Measurements from ENCODE around the gene INTS15. TPM values are rescaled to one million over a fixed set of nuclear protein-coding genes. Genes with fewer than 3 reads are reported as not detected.
"Not testable (repeated sequence)": the region's sequence is repeated elsewhere in the genome, so short reads cannot be mapped to it uniquely, and the experiment has no call there.

INTS15 gene
- total RNA-seq, 1 donor from 2014 or later = 18.6 TPM

DNA sequence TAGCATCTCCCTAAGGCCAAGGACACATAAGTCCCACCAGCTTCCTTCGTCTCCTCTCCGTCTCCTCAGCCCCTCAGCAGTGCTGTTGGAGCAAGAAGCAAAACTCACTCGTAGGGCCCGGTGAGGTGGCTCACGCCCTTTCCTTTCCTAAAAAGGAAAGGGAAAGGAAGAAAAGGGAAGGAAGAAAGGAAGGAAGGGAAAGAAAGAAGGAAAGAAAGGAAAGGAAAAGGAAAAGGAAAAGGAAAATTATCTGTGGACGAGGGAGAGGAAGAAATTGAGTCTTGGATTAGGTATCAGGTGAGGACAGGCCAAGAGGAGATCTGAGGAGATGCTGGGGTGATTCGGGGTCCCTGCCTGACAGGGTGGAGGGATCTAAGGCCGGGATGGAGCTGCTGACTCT is 44.2 kb downstream of the INTS15 start:
- no peak for DNase-seq (ENCODE audit: low read depth)
- Histone ChIP-seq H2AFZ (ENCODE audit: low read depth, low read length) (no peak overlapping the region), H3K79me2 (ENCODE audit: insufficient read depth, low read length) (peaks cover 23% of the 10 kb centered on the region), H3K27ac (ENCODE audit: low read depth, low read length) (no peak overlapping the region), H3K4me3 (ENCODE audit: insufficient read depth, low read depth, low read length) (no peak overlapping the region), H3K36me3 (ENCODE audit: insufficient read depth, low read length) (no peaks in the 10 kb centered on the region), H3K9ac (ENCODE audit: low read length) (no peak overlapping the region), H4K20me1 (ENCODE audit: insufficient read depth, low read length) (peaks cover 9% of the 10 kb centered on the region), H3K4me1 (ENCODE audit: insufficient read depth, low read length) (peaks cover 11% of the 10 kb centered on the region), H3K9me3 (ENCODE audit: insufficient read depth, low read depth, low read length) (no peaks in the 10 kb centered on the region), H3K27me3 (ENCODE audit: insufficient read depth, low read length) (no peaks in the 10 kb centered on the region), H3K4me2 (ENCODE audit: low read length) (no peak overlapping the region)
- H3K9me3 Mint-ChIP-seq (ENCODE audit: unreplicated experiment) = no peaks in the 10 kb centered on the region
- no peak overlapping the region for H3K27ac Mint-ChIP-seq (ENCODE audit: unreplicated experiment)
- H3K4me3 Mint-ChIP-seq (ENCODE audit: unreplicated experiment) = no peak overlapping the region
- peaks cover 6% of the 10 kb centered on the region for H3K4me1 Mint-ChIP-seq (ENCODE audit: low read depth, unreplicated experiment)
- TF ChIP-seq, protein P1, sequence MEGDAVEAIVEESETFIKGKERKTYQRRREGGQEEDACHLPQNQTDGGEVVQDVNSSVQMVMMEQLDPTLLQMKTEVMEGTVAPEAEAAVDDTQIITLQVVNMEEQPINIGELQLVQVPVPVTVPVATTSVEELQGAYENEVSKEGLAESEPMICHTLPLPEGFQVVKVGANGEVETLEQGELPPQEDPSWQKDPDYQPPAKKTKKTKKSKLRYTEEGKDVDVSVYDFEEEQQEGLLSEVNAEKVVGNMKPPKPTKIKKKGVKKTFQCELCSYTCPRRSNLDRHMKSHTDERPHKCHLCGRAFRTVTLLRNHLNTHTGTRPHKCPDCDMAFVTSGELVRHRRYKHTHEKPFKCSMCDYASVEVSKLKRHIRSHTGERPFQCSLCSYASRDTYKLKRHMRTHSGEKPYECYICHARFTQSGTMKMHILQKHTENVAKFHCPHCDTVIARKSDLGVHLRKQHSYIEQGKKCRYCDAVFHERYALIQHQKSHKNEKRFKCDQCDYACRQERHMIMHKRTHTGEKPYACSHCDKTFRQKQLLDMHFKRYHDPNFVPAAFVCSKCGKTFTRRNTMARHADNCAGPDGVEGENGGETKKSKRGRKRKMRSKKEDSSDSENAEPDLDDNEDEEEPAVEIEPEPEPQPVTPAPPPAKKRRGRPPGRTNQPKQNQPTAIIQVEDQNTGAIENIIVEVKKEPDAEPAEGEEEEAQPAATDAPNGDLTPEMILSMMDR (IDR thresholded peaks at IDR 0.05; ENCODE audit: insufficient read depth, low read depth, low read length) = no peak
- H3K36me3 Mint-ChIP-seq (ENCODE audit: low read depth, unreplicated experiment) = peaks cover 5% of the 10 kb centered on the region
- H3K27me3 Mint-ChIP-seq (ENCODE audit: low read depth, unreplicated experiment) = peaks cover 3% of the 10 kb centered on the region
- no peak for FAIRE-seq

DNA sequence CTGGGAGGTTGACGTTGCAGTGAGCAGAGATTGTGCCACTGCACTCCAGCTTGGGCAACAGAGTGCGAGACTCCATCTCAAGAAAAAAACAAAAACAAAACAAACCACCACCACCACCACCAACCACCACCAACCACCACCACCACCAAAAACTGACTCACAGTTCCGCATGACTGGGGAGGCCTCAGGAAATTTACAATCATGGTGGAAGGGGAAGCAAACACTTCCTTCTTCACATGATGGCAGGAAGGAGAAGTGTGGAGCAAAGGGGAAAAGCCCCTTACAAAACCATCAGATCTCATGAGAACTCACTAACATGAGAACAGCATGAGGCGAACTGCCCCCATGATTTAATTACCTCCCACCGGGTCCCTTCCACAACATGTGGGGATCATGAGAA is 45.1 kb downstream of the INTS15 start:
- Histone ChIP-seq H3K4me1 (ENCODE audit: insufficient read depth, low read length) (peaks cover 11% of the 10 kb centered on the region), H3K79me2 (ENCODE audit: insufficient read depth, low read length) (peaks cover 33% of the 10 kb centered on the region), H4K20me1 (ENCODE audit: insufficient read depth, low read length) (peaks cover 18% of the 10 kb centered on the region)
- not testable (repeated sequence) for H3K9me3 Mint-ChIP-seq (ENCODE audit: unreplicated experiment); H3K27me3 Mint-ChIP-seq (ENCODE audit: low read depth, unreplicated experiment); H3K9me3 ChIP-seq (ENCODE audit: insufficient read depth, low read depth, low read length); H3K4me2 ChIP-seq (ENCODE audit: low read length); H3K4me3 ChIP-seq (ENCODE audit: insufficient read depth, low read depth, low read length); H3K27me3 ChIP-seq (ENCODE audit: insufficient read depth, low read length); H3K36me3 ChIP-seq (ENCODE audit: insufficient read depth, low read length); DNase-seq (ENCODE audit: low read depth); H3K4me1 Mint-ChIP-seq (ENCODE audit: low read depth, unreplicated experiment); H3K27ac Mint-ChIP-seq (ENCODE audit: unreplicated experiment); FAIRE-seq; H2AFZ ChIP-seq (ENCODE audit: low read depth, low read length); H3K9ac ChIP-seq (ENCODE audit: low read length); H3K27ac ChIP-seq (ENCODE audit: low read depth, low read length)
- Mint-ChIP-seq H3K4me3 (ENCODE audit: unreplicated experiment) (peak overlapping the region; percentile 74), H3K36me3 (ENCODE audit: low read depth, unreplicated experiment) (peaks cover 12% of the 10 kb centered on the region)

DNA sequence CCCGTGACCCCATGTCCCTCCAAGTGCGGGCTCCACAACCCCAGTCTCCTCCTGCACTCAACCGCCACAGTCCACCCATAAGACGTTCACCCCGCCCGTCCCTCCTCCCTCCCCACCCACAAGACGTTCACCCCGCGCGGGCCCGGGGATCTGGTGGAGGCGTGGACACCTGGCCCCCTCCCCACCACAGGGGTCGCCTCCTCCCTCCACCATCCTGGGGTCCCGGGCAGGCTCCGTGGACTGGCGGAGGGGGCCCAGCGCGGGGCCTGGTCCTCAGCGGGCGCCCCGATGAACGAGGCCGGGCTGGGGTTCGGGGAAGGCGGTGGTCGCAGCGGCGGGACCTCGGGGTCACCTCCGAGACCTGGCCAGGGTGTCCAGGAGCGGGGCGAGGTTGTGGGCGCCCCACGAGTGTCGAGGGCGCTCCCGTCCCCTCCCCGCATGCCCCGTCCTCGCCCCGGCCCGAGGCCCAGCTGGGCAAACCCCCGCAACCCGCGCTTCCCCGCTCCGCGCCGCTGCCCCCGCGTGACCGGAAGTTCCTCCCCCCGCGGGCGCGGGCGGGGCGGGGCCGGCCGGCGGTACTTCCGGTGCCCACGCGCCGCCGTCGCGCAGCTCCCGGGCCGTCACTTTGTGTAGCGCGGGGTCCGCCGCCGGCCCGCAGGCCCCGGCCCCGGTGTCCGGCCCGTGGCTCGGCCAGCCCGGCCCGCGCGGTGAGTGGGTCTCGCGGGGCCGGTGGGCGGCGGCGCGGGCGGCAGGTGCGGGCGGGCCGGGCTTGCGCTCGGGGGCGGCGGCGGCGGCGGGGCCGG is 47.1 kb downstream of the INTS15 start, which contains the start of gene ZNF316:
Gene ZNF316 (plus strand): TSS at position 578 of the 803 bp plus-strand sequence. CDS start 5,092 bp downstream, outside the sequence.
- Histone ChIP-seq H3K27ac (ENCODE audit: low read depth, low read length) (peak within 1 kb of the TSS; percentile 42), H3K79me2 (ENCODE audit: insufficient read depth, low read length) (peaks cover 52% of the 10 kb centered on the region), H2AFZ (ENCODE audit: low read depth, low read length) (peak within 1 kb of the TSS; percentile 71)

More for the DNA sequence above, 47.1 kb downstream of the INTS15 start, which contains the start of gene ZNF316:
- H3K4me2 ChIP-seq (ENCODE audit: low read length) = peak within 1 kb of the TSS; percentile 95
- peak; percentile 21 for DNase-seq (ENCODE audit: low read depth)
- peaks cover 11% of the 10 kb centered on the region for H3K4me1 ChIP-seq (ENCODE audit: insufficient read depth, low read length)
- peaks cover 36% of the 10 kb centered on the region for H4K20me1 ChIP-seq (ENCODE audit: insufficient read depth, low read length)
- H3K27me3 ChIP-seq (ENCODE audit: insufficient read depth, low read length) = no peaks in the 10 kb centered on the region
- H3K9ac ChIP-seq (ENCODE audit: low read length) = peak within 1 kb of the TSS; percentile 86
- peaks cover 21% of the 10 kb centered on the region for H3K36me3 Mint-ChIP-seq (ENCODE audit: low read depth, unreplicated experiment)
- H3K27me3 Mint-ChIP-seq (ENCODE audit: low read depth, unreplicated experiment) = no peaks in the 10 kb centered on the region
- no peak for FAIRE-seq
- peaks cover 12% of the 10 kb centered on the region for H3K4me1 Mint-ChIP-seq (ENCODE audit: low read depth, unreplicated experiment)
- H3K36me3 ChIP-seq (ENCODE audit: insufficient read depth, low read length) = no peaks in the 10 kb centered on the region
- H3K4me3 ChIP-seq (ENCODE audit: insufficient read depth, low read depth, low read length) = peak within 1 kb of the TSS; percentile 67
- peak within 1 kb of the TSS; percentile 88 for H3K4me3 Mint-ChIP-seq (ENCODE audit: unreplicated experiment)
- TF ChIP-seq EZH2 (IDR thresholded peaks at IDR 0.05; ENCODE audit: insufficient read depth, low read length) = no peak
- TF ChIP-seq, protein P1 (IDR thresholded peaks at IDR 0.05; ENCODE audit: insufficient read depth, low read depth, low read length) = no peak
- H3K9me3 ChIP-seq (ENCODE audit: insufficient read depth, low read depth, low read length) = no peaks in the 10 kb centered on the region
- H3K9me3 Mint-ChIP-seq (ENCODE audit: unreplicated experiment) = peaks cover 1% of the 10 kb centered on the region
- peak within 1 kb of the TSS; percentile 72 for H3K27ac Mint-ChIP-seq (ENCODE audit: unreplicated experiment)

Data from astrocyte (in vitro differentiated cells and primary cell).